Activated naive CD8-positive, alpha-beta T cell treated with anti-CD3 and anti-CD28 coated beads for 36 hours (primary cell): ENCODE measurements around the gene DLGAP1. TPM values are rescaled to one million over a fixed set of nuclear protein-coding genes. Genes with fewer than 3 reads are reported as not detected.
"Not testable (repeated sequence)": the region's sequence is repeated elsewhere in the genome, so short reads cannot be mapped to it uniquely, and the experiment has no call there.

Source experiments
- DNase-seq: peaks from one replicate; pipeline ENCODE4 v3.0.0; 2021
- H3K27ac Mint-ChIP-seq: one replicate; pipeline ENCODE4 v1.8.0; 2022; ENCODE audit warnings: mild to moderate bottlenecking, moderate library complexity, mixed read lengths
- H3K27me3 Mint-ChIP-seq: one replicate; pipeline ENCODE4 v1.8.0; 2022; ENCODE audit warnings: mild to moderate bottlenecking, mixed read lengths
- H3K36me3 Mint-ChIP-seq: one replicate; pipeline ENCODE4 v1.8.0; 2021; ENCODE audit warnings: mild to moderate bottlenecking, mixed read lengths
- H3K4me1 Mint-ChIP-seq: one replicate; pipeline ENCODE4 v1.8.0; 2021; ENCODE audit warnings: mixed read lengths
- H3K4me3 Mint-ChIP-seq: one replicate; pipeline ENCODE4 v1.8.0; 2022; ENCODE audit warnings: mild to moderate bottlenecking, moderate library complexity, mixed read lengths
- H3K9me3 Mint-ChIP-seq: one replicate; pipeline ENCODE4 v1.8.0; 2022; ENCODE audit warnings: mixed read lengths
- total RNA-seq, 2 experiments: library from RNA; stranded (reverse); gene quantifications; one replicate each; pipeline ENCODE4 v1.2.3, GENCODE V29; 2021

Gene DLGAP1
- total RNA-seq, 2 experiments from 2014 or later = not detected

DNA sequence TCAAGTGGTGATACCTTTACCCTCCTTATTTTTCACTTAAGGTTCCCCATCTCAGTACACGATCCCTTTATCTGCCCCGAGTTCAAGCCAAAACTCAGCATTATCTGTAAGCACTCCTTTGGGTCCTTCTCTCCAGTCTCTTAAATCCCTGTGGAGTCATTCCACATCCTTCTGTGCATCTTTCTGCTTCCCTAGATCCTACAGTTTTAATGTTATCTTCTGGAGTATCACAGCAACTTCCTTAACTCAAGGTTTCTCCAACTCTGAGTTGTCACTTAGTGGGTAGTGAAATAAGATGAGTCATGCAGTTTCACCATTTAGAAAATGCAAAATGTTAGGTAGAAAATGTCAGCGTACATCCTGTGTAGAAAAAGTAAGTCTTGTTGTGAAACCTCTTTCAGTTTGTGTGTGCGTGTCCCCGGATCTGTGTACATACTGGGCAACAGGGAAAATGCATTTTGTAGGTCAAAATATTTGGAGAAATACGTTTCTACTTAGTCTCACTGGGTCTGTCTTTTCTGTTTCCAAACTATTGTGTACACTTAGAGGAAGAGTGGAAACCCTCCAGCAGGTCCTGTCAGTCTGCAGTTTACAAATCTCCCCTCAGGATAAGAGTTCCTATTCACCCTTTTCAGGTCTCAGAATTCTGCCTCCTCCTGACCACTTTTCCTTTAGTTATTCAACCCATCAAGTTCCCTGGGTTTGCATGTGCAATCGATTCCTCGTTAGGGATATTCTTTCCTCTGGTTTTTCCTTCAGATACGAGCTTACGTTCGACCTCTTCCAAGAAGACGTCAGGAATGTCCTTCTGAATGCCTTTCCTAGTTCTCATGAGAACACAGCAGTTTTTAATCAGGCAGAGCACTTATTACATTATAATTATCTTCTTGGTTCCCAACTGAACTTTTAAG lies 850.4 kb downstream of the DLGAP1 start:
- no peak overlapping the region for H3K4me3 Mint-ChIP-seq
- peak; percentile 29 for DNase-seq
- no peaks in the 10 kb centered on the region for H3K9me3 Mint-ChIP-seq
- no peaks in the 10 kb centered on the region for H3K27me3 Mint-ChIP-seq
- no peaks in the 10 kb centered on the region for H3K36me3 Mint-ChIP-seq
- H3K27ac Mint-ChIP-seq = no peak overlapping the region
- peaks cover 14% of the 10 kb centered on the region for H3K4me1 Mint-ChIP-seq

DNA sequence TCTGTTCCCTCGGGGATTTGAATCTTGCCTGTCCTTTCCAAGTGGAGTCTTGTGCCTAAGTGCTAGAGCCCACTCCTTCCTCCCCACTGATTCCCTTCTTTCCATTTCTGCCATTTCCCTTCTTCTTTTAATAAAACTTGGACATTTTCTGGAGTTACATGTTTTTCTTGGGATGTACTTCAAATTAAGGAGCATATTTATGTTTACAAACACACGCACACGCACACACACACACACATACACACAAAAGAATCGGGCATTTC lies 850.9 kb downstream of the DLGAP1 start:
- H3K9me3 Mint-ChIP-seq = no peaks in the 10 kb centered on the region
- H3K27me3 Mint-ChIP-seq = no peaks in the 10 kb centered on the region
- DNase-seq = no peak
- H3K36me3 Mint-ChIP-seq = no peaks in the 10 kb centered on the region
- peaks cover 16% of the 10 kb centered on the region for H3K4me1 Mint-ChIP-seq
- no peak overlapping the region for H3K4me3 Mint-ChIP-seq
- no peak overlapping the region for H3K27ac Mint-ChIP-seq

DNA sequence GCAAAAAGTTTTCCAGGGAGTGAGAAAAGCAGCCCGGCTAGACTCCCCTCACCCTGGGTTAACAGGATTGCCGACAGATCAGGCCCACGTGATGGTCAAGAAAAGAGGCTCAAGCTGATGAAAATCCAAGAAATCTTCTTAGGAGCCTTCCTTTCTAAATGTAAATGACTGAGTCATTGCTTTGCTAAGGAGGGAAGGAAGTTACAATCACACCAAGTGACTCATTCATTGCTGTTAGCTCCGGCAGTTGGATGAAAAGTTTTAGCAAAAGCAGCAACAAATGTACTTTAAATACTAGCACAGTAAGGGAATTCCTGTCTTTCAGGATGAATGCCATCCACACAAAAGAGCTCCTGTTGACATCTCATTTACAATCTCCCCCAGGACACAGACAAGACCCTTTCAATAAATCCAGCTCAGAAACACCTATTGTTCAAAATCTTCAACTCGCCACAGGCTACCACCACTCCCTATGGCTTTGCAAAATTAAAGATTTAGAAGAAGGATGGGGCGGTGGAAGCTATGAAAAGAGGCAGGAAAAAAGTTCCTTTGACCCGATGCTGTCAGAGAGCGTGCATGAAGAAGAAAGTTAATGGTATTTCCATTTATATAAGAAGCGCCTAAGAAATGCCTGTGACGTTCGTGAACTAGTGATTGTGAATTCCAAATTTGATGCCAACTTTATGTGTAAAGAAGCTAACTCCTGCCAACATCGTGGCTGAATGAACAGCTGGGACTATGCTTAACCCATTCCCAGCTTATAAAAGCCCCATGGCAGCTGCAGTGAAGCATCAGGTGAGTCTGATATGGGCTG lies 851.5 kb downstream of the DLGAP1 start:
- peak; percentile 9 for DNase-seq
- Mint-ChIP-seq H3K36me3 (no peaks in the 10 kb centered on the region), H3K4me1 (peaks cover 19% of the 10 kb centered on the region), H3K4me3 (no peak overlapping the region), H3K27ac (no peak overlapping the region), H3K27me3 (no peaks in the 10 kb centered on the region), H3K9me3 (no peaks in the 10 kb centered on the region)

DNA sequence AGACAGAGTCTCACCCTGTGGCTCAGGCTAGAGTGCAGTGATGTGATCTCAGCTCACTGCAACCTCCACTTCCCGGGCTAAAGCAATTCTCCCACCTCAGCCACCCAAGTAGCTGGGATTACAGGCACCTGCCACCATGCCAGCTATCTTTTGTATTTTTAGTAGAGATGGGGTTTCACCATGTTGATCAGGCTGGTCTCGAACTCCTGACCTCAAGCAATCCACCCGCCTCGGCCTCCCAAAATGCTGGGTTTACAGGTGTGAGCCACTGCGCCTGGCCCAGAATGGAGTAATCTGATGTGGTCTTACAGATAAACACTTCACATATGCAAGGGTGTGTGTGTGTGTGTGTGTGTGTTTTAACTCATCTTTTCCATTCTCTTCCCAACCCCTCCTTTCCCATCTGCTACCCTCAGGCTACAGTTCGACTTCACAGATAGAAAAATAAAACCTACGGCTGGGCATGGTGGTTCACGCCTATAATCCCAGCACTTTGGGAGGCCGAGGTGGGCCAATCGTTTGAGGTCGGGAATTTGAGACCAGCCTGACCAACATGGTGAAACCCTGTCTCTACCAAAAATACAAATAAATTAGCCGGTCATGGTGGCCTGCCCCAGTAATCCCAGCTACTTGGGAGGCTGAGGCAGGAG lies 853.9 kb downstream of the DLGAP1 start:
- not testable (repeated sequence) for H3K9me3 Mint-ChIP-seq, DNase-seq, H3K27me3 Mint-ChIP-seq, H3K27ac Mint-ChIP-seq, H3K4me3 Mint-ChIP-seq
- Mint-ChIP-seq H3K4me1 (peaks cover 27% of the 10 kb centered on the region), H3K36me3 (peaks cover 17% of the 10 kb centered on the region)

DNA sequence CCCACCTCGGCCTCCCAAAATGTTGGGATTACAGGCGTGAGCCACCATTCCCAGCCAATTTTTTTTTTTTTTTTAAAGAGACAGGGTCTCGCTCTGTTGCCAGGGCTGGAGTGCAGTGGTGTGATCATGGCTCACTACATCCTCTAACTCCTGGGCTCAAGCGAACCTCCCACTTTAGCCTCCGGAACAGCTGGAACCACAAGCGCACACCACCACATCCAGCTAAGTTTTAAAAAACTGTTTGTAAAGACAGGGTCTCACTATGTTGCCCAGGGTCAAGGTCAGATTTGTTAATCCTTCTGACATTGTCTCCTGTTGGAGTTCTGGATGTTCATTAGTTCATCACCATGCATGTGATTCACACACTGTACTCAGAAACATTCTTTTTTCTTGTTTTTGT lies 855.2 kb downstream of the DLGAP1 start:
- no peak for DNase-seq
- Mint-ChIP-seq H3K4me1 (peaks cover 41% of the 10 kb centered on the region), H3K4me3 (no peak overlapping the region), H3K27me3 (no peaks in the 10 kb centered on the region), H3K36me3 (peaks cover 19% of the 10 kb centered on the region), H3K27ac (no peak overlapping the region), H3K9me3 (no peaks in the 10 kb centered on the region)

DNA sequence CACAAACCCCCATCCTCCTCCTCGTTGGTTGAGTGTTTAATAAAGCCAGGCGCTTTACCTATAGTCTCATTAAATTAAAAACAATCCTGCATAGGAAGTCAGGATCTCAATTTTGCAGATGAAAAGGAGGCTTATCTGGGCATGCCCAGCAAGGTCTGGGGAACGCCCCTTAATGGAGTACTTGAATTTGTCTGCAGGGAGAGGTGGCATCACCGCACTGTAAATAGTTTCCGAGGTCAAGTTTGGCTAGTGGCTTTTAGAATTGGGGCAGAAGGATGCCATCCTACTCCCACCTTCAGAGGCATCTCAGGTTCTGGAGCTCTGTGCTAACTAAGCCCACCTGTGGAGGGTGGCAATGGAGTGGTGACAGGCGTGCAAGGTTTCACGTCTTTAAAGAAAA lies 855.9 kb downstream of the DLGAP1 start:
- Mint-ChIP-seq H3K36me3 (peaks cover 19% of the 10 kb centered on the region), H3K27ac (no peak overlapping the region), H3K4me1 (peaks cover 47% of the 10 kb centered on the region), H3K27me3 (no peaks in the 10 kb centered on the region), H3K9me3 (no peaks in the 10 kb centered on the region), H3K4me3 (no peak overlapping the region)
- DNase-seq = no peak

DNA sequence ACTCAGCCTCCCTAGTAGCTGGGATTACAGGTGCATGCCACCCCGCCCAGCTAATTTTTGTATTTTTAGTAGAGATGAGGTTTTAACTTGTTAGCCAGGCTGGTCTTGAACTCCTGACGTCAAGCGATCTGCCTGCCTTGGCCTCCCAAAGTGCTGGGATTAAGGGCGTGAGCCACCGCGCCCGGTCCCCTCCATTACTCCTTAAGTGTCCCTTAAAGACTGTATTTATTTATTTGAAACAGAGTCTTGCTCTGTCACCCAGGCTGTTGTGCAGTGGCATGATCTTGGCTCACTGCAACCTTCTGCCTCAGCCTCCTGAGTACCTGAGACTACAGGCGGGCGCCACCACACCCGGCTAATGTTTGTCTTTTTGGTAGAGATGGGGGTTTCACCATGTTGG lies 856.5 kb downstream of the DLGAP1 start:
- Mint-ChIP-seq H3K36me3 (peaks cover 19% of the 10 kb centered on the region), H3K4me1 (peaks cover 49% of the 10 kb centered on the region), H3K9me3 (no peaks in the 10 kb centered on the region), H3K27ac (no peak overlapping the region), H3K27me3 (no peaks in the 10 kb centered on the region), H3K4me3 (no peak overlapping the region)
- DNase-seq = no peak

DNA sequence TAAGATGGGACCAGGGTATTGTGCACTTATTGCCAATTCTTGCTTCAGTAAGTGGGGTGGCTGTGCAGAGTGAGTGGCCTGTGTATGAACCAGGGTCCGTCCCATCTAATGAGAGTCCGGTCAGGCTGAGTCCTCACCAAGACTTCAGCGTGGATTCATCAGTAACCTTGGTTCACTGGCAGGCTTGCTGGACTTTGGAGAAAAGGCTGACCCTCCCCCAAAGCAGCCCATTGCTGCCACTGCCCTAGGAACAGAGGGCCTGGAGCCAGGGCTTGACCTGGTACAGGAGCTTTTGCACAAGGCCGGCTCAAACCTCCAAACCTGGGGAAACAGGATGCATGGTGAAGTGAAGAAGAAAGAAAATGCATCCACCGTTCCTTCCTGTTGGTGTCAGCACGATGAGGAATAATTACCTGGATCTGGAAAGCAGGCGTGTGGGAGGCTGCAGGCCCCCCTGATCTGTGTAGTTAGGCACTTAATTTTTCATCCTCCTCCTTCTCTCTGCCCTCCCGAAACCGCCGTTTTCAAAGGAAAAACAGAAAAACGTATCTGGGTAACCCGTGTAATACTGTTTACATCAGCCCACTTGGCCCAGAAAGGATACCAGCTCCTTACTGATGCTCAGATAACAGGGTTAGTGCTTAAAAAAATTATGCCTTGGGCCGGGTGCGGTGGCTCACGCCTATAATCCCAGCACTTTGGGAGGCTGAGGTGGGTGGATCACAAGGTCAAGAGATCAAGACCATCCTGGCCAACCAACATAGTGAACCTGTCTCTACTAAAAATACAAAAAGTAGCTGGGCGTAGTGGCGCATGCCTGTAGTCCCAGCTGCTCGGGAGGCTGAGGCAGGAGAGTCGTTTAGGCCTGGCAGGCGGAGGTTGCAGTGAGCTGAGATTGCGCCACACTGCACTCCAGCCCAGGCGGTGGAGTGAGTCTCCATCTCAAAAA lies 857.4 kb downstream of the DLGAP1 start:
- no peaks in the 10 kb centered on the region for H3K9me3 Mint-ChIP-seq
- no peak for DNase-seq
- H3K36me3 Mint-ChIP-seq = peaks cover 19% of the 10 kb centered on the region
- H3K4me1 Mint-ChIP-seq = peaks cover 57% of the 10 kb centered on the region
- H3K27ac Mint-ChIP-seq = peak overlapping the region; percentile 95
- no peaks in the 10 kb centered on the region for H3K27me3 Mint-ChIP-seq
- H3K4me3 Mint-ChIP-seq = peak overlapping the region; percentile 85

DNA sequence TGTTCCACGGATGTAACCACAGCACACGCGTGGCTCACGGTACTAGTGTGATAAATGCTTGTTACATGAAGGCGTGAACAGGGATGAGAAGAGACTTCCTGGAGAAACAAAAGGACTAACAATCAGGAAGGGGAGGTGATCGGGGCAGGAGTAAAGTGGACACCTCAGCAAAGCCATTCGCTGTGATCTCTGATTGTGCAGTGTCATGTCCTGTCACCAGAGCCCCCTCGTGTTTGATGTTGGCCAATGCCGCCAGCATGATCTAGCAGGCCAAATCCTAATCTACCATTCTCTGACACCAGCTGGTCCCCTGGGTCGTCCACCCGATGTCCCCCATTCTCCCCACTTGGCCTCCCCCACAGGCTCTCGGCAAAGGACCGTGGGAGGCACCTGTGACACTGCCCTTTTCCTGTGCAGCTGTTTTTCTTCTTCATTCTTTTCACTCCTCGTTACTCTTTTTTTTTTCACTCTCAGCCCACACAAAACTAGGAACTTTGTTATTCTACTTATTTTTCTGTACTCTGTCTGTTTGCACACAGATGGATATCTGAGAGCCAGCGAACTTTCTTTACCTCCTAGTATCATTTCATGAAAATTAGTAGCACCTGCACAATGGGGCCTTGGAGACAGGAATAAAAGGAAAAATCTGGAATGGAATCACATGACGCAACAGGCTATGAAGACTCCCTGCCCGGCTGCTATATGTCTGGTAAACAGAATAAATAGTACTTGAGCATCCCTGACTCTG lies 858.3 kb downstream of the DLGAP1 start:
- DNase-seq = peak; percentile 29
- Mint-ChIP-seq H3K27ac (peak overlapping the region; percentile 95), H3K9me3 (no peaks in the 10 kb centered on the region)

DNA sequence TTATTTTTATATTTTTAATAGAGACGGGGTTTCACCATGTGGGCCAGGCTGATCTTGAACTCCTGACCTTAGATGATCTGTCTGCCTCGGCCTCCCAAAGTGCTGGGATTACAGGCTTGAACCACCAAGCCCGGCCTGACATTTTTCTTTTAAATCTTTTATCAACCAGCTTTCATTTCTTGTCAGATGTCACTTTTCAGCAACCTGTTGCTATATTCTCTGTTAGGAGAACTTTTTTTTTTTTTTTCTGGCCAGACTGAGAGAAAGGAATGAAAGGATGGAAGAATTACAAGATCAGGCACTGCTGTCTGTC lies 858.8 kb downstream of the DLGAP1 start:
- Mint-ChIP-seq H3K27me3 (no peaks in the 10 kb centered on the region), H3K9me3 (no peaks in the 10 kb centered on the region), H3K27ac (peak overlapping the region; percentile 95), H3K36me3 (peaks cover 19% of the 10 kb centered on the region), H3K4me3 (peak overlapping the region; percentile 85), H3K4me1 (peaks cover 53% of the 10 kb centered on the region)
- DNase-seq = no peak

More for the DNA sequence above, 858.3 kb downstream of the DLGAP1 start:
- Mint-ChIP-seq H3K36me3 (peaks cover 19% of the 10 kb centered on the region), H3K4me3 (peak overlapping the region; percentile 85), H3K4me1 (peaks cover 54% of the 10 kb centered on the region), H3K27me3 (no peaks in the 10 kb centered on the region)

DNA sequence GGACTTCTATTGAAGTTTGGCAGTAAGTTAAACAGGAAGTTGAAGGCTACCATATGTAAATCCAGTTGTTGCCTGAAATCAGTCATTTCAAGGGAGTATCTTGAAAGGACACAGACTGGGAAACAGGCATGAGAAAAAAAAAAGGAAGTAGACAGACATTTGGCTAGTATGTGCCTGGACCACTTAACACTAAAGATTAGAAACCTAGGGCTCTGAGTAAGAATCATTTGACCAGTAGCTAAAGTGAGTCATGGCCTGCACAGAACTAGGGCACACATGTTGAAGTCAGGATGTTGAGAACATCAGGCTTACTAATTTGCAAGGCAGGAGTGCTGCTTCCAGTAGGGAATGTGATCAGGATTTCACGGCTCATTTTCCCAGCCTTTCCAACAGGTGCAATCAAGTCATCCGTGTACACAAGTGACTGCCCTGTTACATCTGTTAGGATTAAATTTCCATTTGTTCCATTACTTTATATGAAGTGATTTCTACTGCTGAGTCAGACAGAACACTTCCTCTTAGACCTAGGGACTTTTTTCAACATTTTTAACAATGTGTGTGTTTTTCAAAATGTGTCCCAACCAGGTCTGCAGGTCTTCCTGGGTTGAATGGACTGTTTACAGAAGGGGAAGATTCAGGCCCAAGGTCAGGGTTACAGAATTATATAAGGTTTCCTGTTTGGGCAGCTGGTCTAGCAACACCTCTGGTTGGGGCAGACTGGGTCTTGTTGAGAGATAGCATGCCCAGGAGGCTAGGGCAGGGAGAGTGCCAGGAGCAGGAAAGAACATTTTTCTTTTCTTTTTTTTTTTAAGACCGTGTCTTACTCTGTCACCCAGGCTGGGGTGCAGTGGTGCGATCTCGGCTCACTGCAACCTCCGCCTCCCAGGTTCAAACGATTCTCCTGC lies 859.5 kb downstream of the DLGAP1 start:
- peak overlapping the region; percentile 85 for H3K4me3 Mint-ChIP-seq
- H3K9me3 Mint-ChIP-seq = no peaks in the 10 kb centered on the region
- H3K27me3 Mint-ChIP-seq = no peaks in the 10 kb centered on the region
- DNase-seq = peak; percentile 27
- H3K27ac Mint-ChIP-seq = peak overlapping the region; percentile 95
- peaks cover 52% of the 10 kb centered on the region for H3K4me1 Mint-ChIP-seq
- peaks cover 19% of the 10 kb centered on the region for H3K36me3 Mint-ChIP-seq

DNA sequence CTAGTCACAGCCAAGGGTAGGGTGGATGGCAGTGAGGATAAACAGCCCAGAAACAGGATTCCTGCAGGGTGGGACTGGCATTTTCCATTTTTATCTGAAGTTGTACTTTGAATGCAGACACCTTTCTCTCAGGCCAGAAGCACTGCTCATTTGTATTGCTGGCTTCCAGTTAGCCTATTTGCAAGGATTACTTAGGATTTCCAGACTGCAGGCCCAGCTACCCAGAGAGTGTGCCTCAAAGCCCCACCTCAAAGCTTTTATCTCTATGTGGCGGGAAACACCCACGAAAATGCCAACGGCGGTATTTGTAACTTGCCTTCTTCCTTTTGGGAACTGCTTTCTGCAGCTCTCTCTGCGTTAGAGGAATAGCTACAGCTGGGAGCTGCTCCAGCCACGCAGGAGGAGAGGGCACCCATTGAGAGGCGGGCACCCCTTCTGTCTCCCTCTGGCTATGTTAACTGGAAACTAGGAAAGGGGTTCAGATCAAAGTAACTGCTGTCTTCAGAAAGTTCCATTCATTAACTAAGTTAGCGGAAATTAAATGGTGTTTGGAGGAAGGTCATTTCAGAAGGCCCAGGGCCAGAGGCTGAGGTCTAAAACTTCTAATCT lies 860.2 kb downstream of the DLGAP1 start:
- no peaks in the 10 kb centered on the region for H3K9me3 Mint-ChIP-seq
- no peaks in the 10 kb centered on the region for H3K27me3 Mint-ChIP-seq
- H3K4me3 Mint-ChIP-seq = peak overlapping the region; percentile 85
- peak overlapping the region; percentile 95 for H3K27ac Mint-ChIP-seq
- peak; percentile 13 for DNase-seq
- peaks cover 19% of the 10 kb centered on the region for H3K36me3 Mint-ChIP-seq
- peaks cover 52% of the 10 kb centered on the region for H3K4me1 Mint-ChIP-seq
